Measurements from ENCODE around the gene PSMF1. TPM values are rescaled to one million over a fixed set of nuclear protein-coding genes. Genes with fewer than 3 reads are reported as not detected.

PSMF1 gene
- total and polyA plus RNA-seq, 2 donors (not counting 3 experiments of a cell fraction or from before 2014, with no cell fraction given): 142 to 354 TPM

GRCh38 chr20:1189827-1190226 lies 71.4 kb downstream of the PSMF1 start:
- Histone ChIP-seq H3K79me2 (ENCODE audit: control insufficient read depth, insufficient read depth, low read length) (no peaks in the 10 kb centered on the region), H3K4me1 (ENCODE audit: control insufficient read depth, extremely low read depth, insufficient read depth, low read length) (no peaks in the 10 kb centered on the region), H3K9ac (replicated peaks; ENCODE audit: extremely low read depth, insufficient read depth, low read length) (no peak overlapping the region), H3K36me3 (ENCODE audit: control insufficient read depth in 2 of 2, extremely low read depth in 1 of 2, insufficient read depth in 2 of 2, low read length in 2 of 2) (no peaks in the 10 kb centered on the region), H4K20me1 (replicated peaks; ENCODE audit: control insufficient read depth, extremely low read depth, insufficient read depth, low read length) (no peaks in the 10 kb centered on the region), H3K27ac (ENCODE audit: insufficient read depth, low read depth, low read length) (no peak overlapping the region), H3K27me3 (ENCODE audit: control insufficient read depth in 2 of 2, insufficient read depth in 2 of 2, low read length in 2 of 2) (peaks cover 4 to 22% of the 10 kb centered on the region in 2 experiments), H3K4me2 (ENCODE audit: insufficient read depth, low read length) (no peak overlapping the region), H3K9me1 (replicated peaks; ENCODE audit: control insufficient read depth, extremely low read depth, insufficient read depth, low read length) (no peaks in the 10 kb centered on the region), H3K4me3 (replicated peaks in 1 of 3; ENCODE audit: insufficient read depth in 1 of 3, low read depth in 1 of 3, low read length in 3 of 3) (no peak overlapping the region), H2AFZ (ENCODE audit: low read depth, low read length) (no peak overlapping the region), H3K9me3 (replicated peaks; ENCODE audit: control insufficient read depth, insufficient read depth, low read length) (no peaks in the 10 kb centered on the region)
- no peak for FAIRE-seq
- ChIA-PET POLR2A (no interaction called here), CTCF (interaction anchor here (1.1 kb wide), 1 partner anchor 314 kb away, joined by 3 read pairs; no protein-coding TSS in a partner anchor)
- intact Hi-C loops (cut with micrococcal nuclease) (loop anchor here (10.0 kb wide), 1 partner anchor 235 kb away; no protein-coding TSS in a partner anchor), dilution Hi-C loops (cut with MboI; ENCODE audit: extremely low pct_ligation_motif_present, low sequenced_read_pairs) (no loop called here)
- BruUV-seq (replicated peaks): no TSS peak
- TF ChIP-seq POLR2AphosphoS5 (IDR thresholded peaks at IDR 0.05; ENCODE audit: insufficient read depth, low read depth, low read length) (no peak), MYC (IDR thresholded peaks at IDR 0.05; ENCODE audit: low read depth, low read length) (no peak), GATA2 (IDR thresholded peaks at IDR 0.05; ENCODE audit: insufficient read depth, insufficient read length, low read depth, low read length) (no peak), EZH2 (IDR thresholded peaks at IDR 0.05; ENCODE audit: borderline replicate concordance, low read depth, low read length, severe bottlenecking) (no peak), JUN (IDR thresholded peaks at IDR 0.05; ENCODE audit: borderline replicate concordance, insufficient read depth, insufficient read length, low read depth) (no peak), CTCF (IDR thresholded peaks at IDR 0.05; ENCODE audit: extremely low read depth in 1 of 2, insufficient read depth in 1 of 2, low read depth in 1 of 2, low read length in 2 of 2) (no peak), FOS (IDR thresholded peaks at IDR 0.05; ENCODE audit: borderline replicate concordance, insufficient read depth, low read length) (no peak), POLR2A (IDR thresholded peaks at IDR 0.05; ENCODE audit: low read depth, low read length) (no peak), MAX (IDR thresholded peaks at IDR 0.05; ENCODE audit: insufficient read depth, insufficient read length) (no peak)
- no peak for DNase-seq (ENCODE audit: low read depth, low spot score)

Data from endothelial cell of umbilical vein (primary cell).